ENCODE data around the gene GPN2. TPM values are rescaled to one million over a fixed set of nuclear protein-coding genes. Genes with fewer than 3 reads are reported as not detected.
"Not testable (repeated sequence)": the region's sequence is repeated elsewhere in the genome, so short reads cannot be mapped to it uniquely, and the experiment has no call there.

The GPN2 gene
- total RNA-seq, 1 donor from 2014 or later = 23.4 TPM

DNA sequence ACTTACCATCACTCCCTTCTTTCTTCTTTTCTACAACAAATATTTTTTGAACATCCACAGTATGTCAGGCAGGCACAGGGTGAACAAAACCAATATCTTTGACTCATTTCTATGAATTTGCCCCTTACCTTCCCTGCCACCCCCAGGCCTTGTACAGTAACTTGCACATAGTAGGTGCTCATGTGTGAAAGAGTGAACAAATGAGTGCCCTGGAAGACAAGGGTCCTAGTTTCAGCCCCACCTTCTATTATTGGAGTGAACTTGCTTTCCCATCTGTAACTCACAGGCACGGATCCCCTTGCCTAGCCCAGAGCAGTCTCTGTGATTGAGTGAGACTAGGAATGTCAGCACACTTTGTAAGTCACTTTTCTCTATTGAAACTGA, 50.8 kb downstream of the GPN2 start:
- intact Hi-C loops (cut with DNase I) = no loop called here

GRCh38 chr1:26838474-26839338, 51.4 kb downstream of the GPN2 start:
- DNase-seq (ENCODE audit: low spot score) = no peak

More for the DNA sequence above, 50.8 kb downstream of the GPN2 start:
- no peak for DNase-seq (ENCODE audit: low spot score)

DNA sequence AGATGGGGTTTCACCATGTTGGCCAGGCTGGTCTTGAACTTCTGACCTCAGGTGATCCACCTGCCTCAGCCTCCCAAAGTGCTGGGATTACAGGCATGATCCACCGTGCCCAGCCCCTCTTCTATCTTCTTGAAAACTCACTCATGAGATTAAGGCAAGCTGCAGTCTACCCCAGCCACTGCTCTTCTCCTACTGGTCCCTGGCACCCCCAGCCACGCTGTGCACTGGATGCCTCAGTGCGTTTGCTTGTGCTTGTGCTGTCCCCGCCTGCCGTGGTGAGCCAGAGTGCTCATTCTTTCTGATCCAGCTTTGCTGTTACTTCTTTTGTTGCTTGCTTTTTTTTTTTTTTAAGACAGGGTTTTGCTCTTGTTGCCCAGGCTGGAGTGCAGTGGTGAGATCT, 52.4 kb downstream of the GPN2 start:
- DNase-seq (ENCODE audit: low spot score); intact Hi-C loops (cut with DNase I): not testable (repeated sequence)

More at GRCh38 chr1:26838474-26839338, 51.4 kb downstream of the GPN2 start:
- intact Hi-C loops (cut with DNase I) = no loop called here

DNA sequence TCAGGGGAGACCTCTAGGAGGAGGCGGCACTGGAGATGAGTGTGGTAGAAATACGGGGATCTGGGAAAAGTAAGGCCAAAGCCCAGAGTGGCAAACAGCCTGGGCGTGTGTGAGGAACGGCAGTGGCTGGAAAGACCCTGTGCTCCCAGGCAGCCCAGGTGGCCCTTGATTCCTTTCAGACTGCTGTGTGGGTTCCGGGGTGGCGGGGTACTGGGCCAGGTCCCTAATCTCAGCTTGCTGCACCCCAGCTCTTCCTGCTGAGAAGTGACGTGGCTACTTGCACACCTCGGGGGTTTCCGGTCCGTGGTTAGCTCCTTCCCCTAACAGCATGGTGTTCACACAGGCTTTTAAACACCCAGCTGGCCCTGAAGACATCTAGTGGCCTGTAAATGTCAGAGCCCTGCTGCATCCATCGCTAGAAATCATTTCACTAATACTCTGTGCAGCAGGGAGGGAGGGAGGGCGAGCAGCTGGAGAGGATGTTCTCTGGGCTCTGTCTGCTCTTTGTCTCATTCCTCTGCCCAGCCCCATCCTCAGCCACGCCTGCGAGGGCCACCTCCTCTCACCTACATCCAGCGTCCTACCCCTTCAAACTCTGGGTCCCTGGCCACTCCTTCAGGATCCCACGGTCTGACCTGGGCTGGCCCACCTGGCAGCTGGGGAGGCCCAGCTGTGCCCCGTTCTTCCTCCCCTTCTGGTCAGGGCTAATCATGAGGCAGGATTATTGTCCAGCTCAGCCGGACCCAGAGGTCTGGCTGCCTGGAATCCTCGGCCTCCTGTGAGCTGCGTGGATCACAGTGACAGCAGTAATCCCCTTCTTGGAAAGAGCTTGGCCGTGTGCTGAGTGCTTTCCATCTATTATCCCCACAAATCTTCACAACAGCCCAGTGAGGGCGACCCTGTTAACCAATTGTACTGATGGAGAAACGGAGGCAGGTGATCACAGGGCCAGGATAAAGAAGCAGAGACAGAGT, 56.4 kb downstream of the GPN2 start:
- intact Hi-C loops (cut with DNase I) = no loop called here
- peak; percentile 93 for DNase-seq (ENCODE audit: low spot score)

DNA sequence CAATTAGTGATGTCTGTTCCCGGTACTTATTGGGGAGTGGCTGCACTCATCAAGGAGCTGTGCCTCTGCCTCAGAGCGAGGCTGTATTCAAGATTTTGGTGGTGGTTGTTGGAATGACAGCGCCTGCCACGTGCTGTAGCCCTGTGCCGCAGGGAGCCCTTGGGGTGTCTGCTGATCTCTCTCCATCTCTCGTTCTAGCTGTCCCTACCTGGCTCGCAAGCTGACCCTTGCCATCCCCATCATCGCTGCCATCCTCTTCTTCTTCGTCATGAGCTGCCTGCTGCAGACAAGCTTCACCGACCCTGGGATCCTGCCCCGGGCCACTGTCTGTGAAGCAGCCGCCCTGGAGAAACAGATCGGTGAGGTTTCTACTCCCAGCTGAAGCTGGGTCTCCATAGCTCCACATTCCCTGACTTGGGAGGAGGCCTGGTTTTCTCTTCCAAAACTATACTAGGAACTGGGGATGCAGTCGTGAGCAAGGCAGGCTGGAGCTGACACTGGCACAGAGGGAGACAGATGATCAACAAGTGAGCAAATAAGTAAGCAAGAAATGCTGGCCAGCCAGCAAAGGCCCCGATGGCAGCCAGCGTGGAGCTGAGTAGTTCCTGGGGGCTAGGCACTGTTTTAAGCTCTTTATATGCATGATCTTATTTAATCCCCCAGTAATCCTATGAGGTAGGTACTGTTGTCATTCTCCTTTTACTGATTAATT, 57.7 kb downstream of the GPN2 start:
- DNase-seq (ENCODE audit: low spot score) = no peak
- intact Hi-C loops (cut with DNase I) = no loop called here

DNA sequence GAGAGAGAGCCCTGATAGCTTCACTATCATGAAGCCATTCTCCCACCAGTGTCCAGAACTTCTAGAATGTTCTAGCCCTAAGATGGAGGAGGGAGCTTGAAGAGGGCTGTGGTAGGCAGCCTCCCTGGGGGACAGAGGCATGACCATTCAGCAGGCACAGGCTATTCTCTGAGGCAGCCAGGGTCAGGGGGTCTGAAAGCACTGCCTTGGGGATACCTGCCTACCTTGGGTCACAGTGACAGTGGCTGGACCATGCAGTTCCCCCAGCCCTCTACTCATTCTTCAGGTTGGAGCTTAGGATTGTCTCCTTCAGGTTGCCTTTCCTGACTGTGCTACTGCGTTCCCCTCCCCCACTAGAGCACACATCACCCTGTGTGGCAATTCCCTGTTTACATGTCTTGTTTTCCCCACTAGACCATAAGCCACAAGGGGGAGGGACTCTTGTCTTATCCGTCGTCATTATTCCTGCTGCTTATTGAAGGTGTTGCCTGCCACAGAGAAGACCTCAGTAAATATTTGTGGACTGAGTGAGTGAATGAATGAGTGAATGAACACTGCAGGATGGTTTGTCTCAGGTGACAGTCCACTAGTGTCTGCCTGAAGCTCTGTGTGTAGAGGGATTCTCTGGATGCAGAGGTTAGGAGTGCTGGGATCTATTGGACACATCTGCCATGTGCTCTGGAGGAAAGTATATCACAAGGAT, 58.4 kb downstream of the GPN2 start:
- intact Hi-C loops (cut with DNase I) = no loop called here
- DNase-seq (ENCODE audit: low spot score) = no peak

DNA sequence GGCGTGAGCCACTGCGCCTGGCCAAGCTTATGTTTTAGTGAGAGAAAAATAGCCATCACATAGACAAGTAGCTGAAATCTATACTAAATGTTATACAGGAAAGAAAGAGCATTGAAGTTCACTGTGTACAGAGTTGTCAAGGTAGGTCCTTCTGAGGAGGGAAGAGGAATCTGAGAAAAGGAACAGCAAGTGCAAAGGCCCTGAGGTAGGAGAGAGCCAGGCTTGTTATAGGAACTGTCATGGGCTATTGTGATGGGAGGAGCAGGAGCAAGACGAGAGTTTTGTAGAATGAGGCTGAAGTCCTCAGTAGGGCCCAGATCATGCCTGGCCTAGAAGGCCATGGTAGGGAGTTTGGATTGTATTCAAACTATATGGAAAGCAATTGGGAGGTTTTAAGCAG, 59.0 kb downstream of the GPN2 start:
- intact Hi-C loops (cut with DNase I) = no loop called here
- DNase-seq (ENCODE audit: low spot score) = no peak

GRCh38 chr1:26829184-26829911, 60.7 kb downstream of the GPN2 start:
- no peak for DNase-seq (ENCODE audit: low spot score)
- intact Hi-C loops (cut with DNase I) = no loop called here

DNA sequence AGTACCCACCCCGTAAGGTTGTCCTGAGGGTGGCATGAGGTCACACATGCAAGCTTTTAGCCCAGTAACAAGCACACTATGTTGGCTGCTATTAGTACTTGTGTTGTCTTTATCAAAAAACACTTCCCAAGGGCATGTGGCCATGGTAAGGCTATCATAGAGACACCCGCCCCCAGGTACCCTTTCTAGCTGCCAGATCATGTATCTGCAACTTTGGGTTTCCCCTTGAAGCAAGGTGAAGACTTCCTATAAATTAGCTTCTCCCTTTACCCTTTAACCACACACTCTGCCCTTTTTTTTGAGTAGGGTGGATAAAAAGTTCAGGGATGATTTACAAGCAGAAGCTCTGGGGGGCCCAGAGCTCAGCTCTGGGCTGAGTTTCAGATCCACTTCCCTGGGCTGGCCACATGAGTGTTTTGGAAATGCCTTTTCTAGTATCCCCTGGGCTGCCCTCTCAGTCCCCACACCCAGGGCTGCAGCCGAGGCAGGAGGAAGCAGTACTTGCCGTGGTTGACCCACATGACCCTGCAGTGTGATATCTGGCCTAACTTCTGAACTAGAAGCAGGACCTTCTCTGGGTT, 61.6 kb downstream of the GPN2 start:
- DNase-seq (ENCODE audit: low spot score) = peak; percentile 81
- intact Hi-C loops (cut with DNase I) = no loop called here

- DNase-seq (ENCODE audit: low spot score) = peak; percentile 72
- intact Hi-C loops (cut with DNase I) = no loop called here
Measured at GRCh38 chr1:26827663-26828062, 62.4 kb downstream of the GPN2 start.

GRCh38 chr1:26827106-26827604, 62.9 kb downstream of the GPN2 start:
- intact Hi-C loops (cut with DNase I) = no loop called here
- DNase-seq (ENCODE audit: low spot score) = peak; percentile 24

DNA sequence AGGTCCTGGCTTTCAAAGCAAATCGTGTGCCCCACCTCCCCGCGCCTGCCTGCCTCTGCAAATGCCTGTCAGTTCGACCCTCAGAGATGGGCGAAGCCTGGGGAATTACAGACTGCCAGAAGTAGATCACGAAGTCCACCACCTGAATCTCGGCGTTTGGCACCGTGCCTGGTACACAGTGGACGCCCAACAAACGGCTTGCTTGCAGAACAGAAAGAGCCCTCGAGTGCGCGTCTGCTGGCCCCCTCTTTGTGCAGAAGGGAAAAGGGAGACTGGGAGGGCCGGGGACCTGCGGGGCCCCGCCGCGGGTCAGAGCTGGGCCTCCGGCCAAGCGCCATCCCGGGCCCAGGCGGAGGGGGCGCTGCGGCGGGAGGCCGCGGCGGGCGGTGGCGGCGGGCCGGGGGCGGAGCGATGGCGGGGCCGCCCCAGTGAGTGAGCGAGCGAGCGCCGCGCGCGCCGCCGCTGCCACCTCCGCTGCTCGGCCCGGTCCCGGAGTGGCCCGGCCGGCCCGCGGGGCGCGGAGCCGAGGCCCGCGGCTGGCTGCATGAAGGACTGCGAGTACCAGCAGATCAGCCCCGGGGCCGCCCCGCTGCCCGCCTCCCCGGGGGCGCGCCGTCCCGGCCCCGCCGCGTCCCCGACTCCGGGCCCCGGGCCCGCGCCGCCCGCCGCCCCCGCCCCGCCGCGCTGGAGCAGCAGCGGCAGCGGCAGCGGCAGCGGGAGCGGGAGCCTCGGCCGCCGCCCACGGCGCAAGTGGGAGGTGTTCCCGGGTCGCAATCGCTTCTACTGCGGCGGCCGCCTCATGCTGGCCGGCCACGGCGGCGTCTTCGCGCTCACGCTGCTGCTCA, 63.6 kb downstream of the GPN2 start, which contains the start of gene ZDHHC18:
ZDHHC18 (plus strand) TSS at position 428 of the 845 bp plus-strand sequence; CDS start at position 545, 117 bp downstream.
- DNase-seq (ENCODE audit: low spot score) = peak; percentile 88
- intact Hi-C loops (cut with DNase I) = no loop called here

Other genes with a start within 250 kb of the GPN2 start
- 52.1 TPM for gene ARID1A, start 194.3 kb downstream of the GPN2 start, total RNA-seq
- 3.9 TPM for gene PIGV, start 102.3 kb downstream of the GPN2 start, total RNA-seq
- gene ZDHHC18, start 63.6 kb downstream of the GPN2 start, total RNA-seq = 13.0 TPM
- gene SFN, start 27.1 kb downstream of the GPN2 start, total RNA-seq = not detected
- 6.4 TPM for gene GPATCH3, start 10.2 kb upstream of the GPN2 start, total RNA-seq
- 5.7 TPM for gene NR0B2, start 23.7 kb upstream of the GPN2 start, total RNA-seq
- 55.5 TPM for gene NUDC, start 31.5 kb upstream of the GPN2 start, total RNA-seq
- gene KDF1, start 70.2 kb upstream of the GPN2 start, total RNA-seq = not detected
- 42.2 TPM for gene TRNP1, start 103.4 kb upstream of the GPN2 start, total RNA-seq
- 7.6 TPM for gene TENT5B, start 122.6 kb upstream of the GPN2 start, total RNA-seq

Data from cardiac septum (tissue), 1 donor.